Left ventricle myocardium inferior (tissue), 1 donor: Measurements from ENCODE around the gene NKD1. TPM values are rescaled to one million over a fixed set of nuclear protein-coding genes. Genes with fewer than 3 reads are reported as not detected.
A peak's percentile ranks its signal among the peaks of the same experiment; 100 is the strongest.

Source experiments
- DNase-seq: peaks from one replicate; pipeline ENCODE4 v3.0.0-alpha.2; 2020
- H3K27ac ChIP-seq: fragments of 200-600 bp; replicated peaks from 2 replicates; pipeline ENCODE4 v1.8.0; 2021
- H3K27me3 ChIP-seq: fragments of 200-600 bp; 2 replicates; pipeline ENCODE4 v1.8.0; 2021; ENCODE audit warnings: low read depth
- H3K36me3 ChIP-seq: fragments of 200-600 bp; 2 replicates; pipeline ENCODE4 v1.8.0; 2021
- H3K4me1 ChIP-seq: fragments of 200-600 bp; 2 replicates; pipeline ENCODE4 v1.8.0; 2021
- H3K4me3 ChIP-seq: fragments of 200-600 bp; 2 replicates; pipeline ENCODE4 v1.8.0; 2021; ENCODE audit warnings: mild to moderate bottlenecking, moderate library complexity
- H3K9me3 ChIP-seq: fragments of 200-600 bp; replicated peaks from 2 replicates; pipeline ENCODE4 v1.8.0; 2021
- CTCF ChIP-seq: fragments of 200-600 bp; IDR thresholded peaks from 2 replicates; pipeline ENCODE4 v1.8.0; 2021; ENCODE audit warnings: antibody characterized with exemption, mild to moderate bottlenecking, borderline replicate concordance
- intact Hi-C: fragments of 100-400 bp; cut with micrococcal nuclease; formaldehyde crosslinking; loops from one replicate; pipeline ENCODE4 v1.11.0; 2022
- long read RNA-seq: library from polyadenylated mRNA; unstranded; transcript quantifications from one replicate; pipeline ENCODE4 v2.0.0, GENCODE V29; 2021
- total RNA-seq: library from RNA; stranded (reverse); fragmentation: NEBNext Ultra II Directional; extraction: Animal tissue kit (Norgen Biotek cat#: 25700); gene quantifications from one replicate; pipeline ENCODE4 v1.2.1, GENCODE V29; 2021
- donor health status: DM: no; HTN: yes; CAD: no; lungs with severe emphysema.

NKD1 gene, protein sequence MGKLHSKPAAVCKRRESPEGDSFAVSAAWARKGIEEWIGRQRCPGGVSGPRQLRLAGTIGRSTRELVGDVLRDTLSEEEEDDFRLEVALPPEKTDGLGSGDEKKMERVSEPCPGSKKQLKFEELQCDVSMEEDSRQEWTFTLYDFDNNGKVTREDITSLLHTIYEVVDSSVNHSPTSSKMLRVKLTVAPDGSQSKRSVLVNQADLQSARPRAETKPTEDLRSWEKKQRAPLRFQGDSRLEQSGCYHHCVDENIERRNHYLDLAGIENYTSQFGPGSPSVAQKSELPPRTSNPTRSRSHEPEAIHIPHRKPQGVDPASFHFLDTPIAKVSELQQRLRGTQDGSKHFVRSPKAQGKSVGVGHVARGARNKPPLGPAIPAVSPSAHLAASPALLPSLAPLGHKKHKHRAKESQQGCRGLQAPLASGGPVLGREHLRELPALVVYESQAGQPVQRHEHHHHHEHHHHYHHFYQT
- 1.5 TPM for total RNA-seq
- long read RNA-seq: 0 reads

- intact Hi-C loops: no loop called here
- Histone ChIP-seq H3K4me1 (peaks cover 19% of the 10 kb centered on the region), H3K36me3 (no peaks in the 10 kb centered on the region), H3K27me3 (peaks cover 72% of the 10 kb centered on the region), H3K4me3 (peak within 1 kb of the TSS; percentile 75), H3K9me3 (no peaks in the 10 kb centered on the region), H3K27ac (no peak within 1 kb of the TSS)
- no peak for TF ChIP-seq CTCF
- DNase-seq: peak; percentile 63
These were observed at the start of gene NKD1 for GRCh38 chr16:50548125-50548908. Gene NKD1, plus strand, starts transcription at chr16:50548396. Its CDS starts 158 bp downstream, at chr16:50548554.

- no peak for DNase-seq
- H3K27me3 ChIP-seq: peaks cover 54% of the 10 kb centered on the region
- no peaks in the 10 kb centered on the region for H3K4me1 ChIP-seq
- H3K9me3 ChIP-seq: peaks cover 4% of the 10 kb centered on the region
- H3K27ac ChIP-seq: no peak overlapping the region
- TF ChIP-seq CTCF: no peak
- H3K4me3 ChIP-seq: no peak overlapping the region
- intact Hi-C loops: no loop called here
- no peaks in the 10 kb centered on the region for H3K36me3 ChIP-seq
These were observed 49.6 kb upstream of the NKD1 start for GRCh38 chr16:50498431-50499155.

GRCh38 chr16:50499254-50499653, 48.9 kb upstream of the NKD1 start:
- H3K4me3 ChIP-seq: no peak overlapping the region
- H3K27ac ChIP-seq: no peak overlapping the region
- no peaks in the 10 kb centered on the region for H3K36me3 ChIP-seq
- no peak for DNase-seq
- intact Hi-C loops: no loop called here
- no peaks in the 10 kb centered on the region for H3K4me1 ChIP-seq
- peaks cover 58% of the 10 kb centered on the region for H3K27me3 ChIP-seq
- TF ChIP-seq CTCF: no peak
- peaks cover 4% of the 10 kb centered on the region for H3K9me3 ChIP-seq

DNA sequence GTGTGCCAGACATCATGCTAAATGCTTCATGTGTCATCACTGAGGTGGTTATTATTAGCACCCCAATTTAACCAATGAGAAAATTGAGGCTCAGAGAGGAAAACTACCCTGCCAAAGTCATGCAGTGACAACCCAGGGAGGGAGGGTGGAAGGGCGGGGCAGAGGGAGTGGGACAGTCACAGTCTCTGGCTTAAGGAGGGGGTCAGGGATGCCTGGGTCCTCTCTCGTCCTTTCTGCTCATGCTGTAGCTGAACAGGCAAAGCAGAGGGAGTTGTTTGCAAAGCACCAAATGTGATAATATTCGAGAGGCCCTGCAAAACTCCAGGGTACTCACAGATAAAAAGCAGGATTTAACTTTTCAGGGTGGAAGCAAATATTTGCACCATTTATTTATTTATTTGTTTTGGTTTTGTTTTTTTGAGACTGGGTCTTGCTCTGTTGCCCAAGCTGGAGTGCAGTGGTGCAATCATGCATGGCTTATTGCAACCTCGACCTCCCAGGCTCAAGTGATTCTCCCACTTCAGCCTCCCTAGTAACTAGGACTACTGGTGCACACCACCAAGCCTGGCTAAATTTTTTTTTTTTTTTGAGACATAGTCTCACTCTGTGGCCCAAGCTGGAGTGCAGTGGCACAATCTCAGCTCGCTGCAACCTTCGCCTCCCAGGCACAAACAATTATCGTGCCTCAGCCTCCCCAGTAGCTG, 47.9 kb upstream of the NKD1 start:
- Histone ChIP-seq H3K4me1 (no peaks in the 10 kb centered on the region), H3K27ac (no peak overlapping the region), H3K36me3 (no peaks in the 10 kb centered on the region), H3K9me3 (peaks cover 4% of the 10 kb centered on the region), H3K27me3 (peaks cover 68% of the 10 kb centered on the region), H3K4me3 (no peak overlapping the region)
- TF ChIP-seq CTCF: no peak
- intact Hi-C loops: no loop called here
- no peak for DNase-seq

GRCh38 chr16:50501251-50501650, 46.9 kb upstream of the NKD1 start:
- H3K4me1 ChIP-seq: no peaks in the 10 kb centered on the region
- intact Hi-C loops: no loop called here
- peaks cover 73% of the 10 kb centered on the region for H3K27me3 ChIP-seq
- DNase-seq: no peak
- H3K27ac ChIP-seq: no peak overlapping the region
- H3K36me3 ChIP-seq: no peaks in the 10 kb centered on the region
- TF ChIP-seq CTCF: no peak
- H3K4me3 ChIP-seq: no peak overlapping the region
- peaks cover 4% of the 10 kb centered on the region for H3K9me3 ChIP-seq
